ENCODE results near the gene CLEC11A.
A peak's percentile ranks its signal among the peaks of the same experiment; 100 is the strongest.

DNA sequence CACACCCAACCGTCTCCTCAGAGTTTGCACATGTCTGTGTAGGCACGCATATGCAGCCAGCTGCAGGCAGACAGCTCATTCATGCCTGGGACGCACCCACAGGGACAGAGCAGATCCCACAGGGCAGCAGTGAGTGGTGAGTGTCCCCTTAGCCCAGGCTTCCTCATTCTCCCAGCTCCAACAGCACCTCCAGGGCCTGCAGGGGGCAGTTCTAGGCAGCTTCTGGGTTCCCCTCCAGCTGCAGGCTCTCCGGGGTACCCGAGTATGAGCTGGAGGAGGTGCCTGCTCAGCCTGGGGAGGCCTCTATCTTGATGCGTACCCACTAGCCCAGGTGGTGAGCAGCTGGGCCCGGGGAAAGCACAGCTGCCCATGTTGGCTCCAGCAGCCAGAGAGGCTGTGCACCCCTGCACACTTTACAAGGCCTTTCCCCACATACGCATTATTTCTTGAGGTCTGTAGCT is 2.2 kb upstream of the CLEC11A start:
- TF ChIP-seq, protein P1, sequence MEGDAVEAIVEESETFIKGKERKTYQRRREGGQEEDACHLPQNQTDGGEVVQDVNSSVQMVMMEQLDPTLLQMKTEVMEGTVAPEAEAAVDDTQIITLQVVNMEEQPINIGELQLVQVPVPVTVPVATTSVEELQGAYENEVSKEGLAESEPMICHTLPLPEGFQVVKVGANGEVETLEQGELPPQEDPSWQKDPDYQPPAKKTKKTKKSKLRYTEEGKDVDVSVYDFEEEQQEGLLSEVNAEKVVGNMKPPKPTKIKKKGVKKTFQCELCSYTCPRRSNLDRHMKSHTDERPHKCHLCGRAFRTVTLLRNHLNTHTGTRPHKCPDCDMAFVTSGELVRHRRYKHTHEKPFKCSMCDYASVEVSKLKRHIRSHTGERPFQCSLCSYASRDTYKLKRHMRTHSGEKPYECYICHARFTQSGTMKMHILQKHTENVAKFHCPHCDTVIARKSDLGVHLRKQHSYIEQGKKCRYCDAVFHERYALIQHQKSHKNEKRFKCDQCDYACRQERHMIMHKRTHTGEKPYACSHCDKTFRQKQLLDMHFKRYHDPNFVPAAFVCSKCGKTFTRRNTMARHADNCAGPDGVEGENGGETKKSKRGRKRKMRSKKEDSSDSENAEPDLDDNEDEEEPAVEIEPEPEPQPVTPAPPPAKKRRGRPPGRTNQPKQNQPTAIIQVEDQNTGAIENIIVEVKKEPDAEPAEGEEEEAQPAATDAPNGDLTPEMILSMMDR (IDR thresholded peaks at IDR 0.05; ENCODE audit: low read depth, low read length, poor library complexity, severe bottlenecking), result peak; percentile 18
- TF ChIP-seq EZH2phosphoT487 (IDR thresholded peaks at IDR 0.05; ENCODE audit: borderline replicate concordance, low read length), result no peak
